ENCODE results near the gene SLC52A3.
"Not testable (repeated sequence)": the region's sequence is repeated elsewhere in the genome, so short reads cannot be mapped to it uniquely, and the experiment has no call there.

The SLC52A3 gene

GRCh38 chr20:768426-768978 is at the start of gene SLC52A3:
Gene SLC52A3 (minus strand): TSS chr20:768500. CDS start chr20:765774, 2,726 bp downstream.
- TF ChIP-seq, protein P1, sequence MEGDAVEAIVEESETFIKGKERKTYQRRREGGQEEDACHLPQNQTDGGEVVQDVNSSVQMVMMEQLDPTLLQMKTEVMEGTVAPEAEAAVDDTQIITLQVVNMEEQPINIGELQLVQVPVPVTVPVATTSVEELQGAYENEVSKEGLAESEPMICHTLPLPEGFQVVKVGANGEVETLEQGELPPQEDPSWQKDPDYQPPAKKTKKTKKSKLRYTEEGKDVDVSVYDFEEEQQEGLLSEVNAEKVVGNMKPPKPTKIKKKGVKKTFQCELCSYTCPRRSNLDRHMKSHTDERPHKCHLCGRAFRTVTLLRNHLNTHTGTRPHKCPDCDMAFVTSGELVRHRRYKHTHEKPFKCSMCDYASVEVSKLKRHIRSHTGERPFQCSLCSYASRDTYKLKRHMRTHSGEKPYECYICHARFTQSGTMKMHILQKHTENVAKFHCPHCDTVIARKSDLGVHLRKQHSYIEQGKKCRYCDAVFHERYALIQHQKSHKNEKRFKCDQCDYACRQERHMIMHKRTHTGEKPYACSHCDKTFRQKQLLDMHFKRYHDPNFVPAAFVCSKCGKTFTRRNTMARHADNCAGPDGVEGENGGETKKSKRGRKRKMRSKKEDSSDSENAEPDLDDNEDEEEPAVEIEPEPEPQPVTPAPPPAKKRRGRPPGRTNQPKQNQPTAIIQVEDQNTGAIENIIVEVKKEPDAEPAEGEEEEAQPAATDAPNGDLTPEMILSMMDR (IDR thresholded peaks at IDR 0.05), result no peak
- Histone ChIP-seq H3K36me3 (peaks cover 0 to 2% (median 0%) of the 10 kb centered on the region in 3 donors), H3K4me3 (no peak within 1 kb of the TSS), H3K9me3 (no peaks in the 10 kb centered on the region), H3K27me3 (peaks cover 0 to 3% of the 10 kb centered on the region in 2 donors), H3K4me1 (no peaks in the 10 kb centered on the region), H3K27ac (no peak within 1 kb of the TSS)
- intact Hi-C loops (cut with DNase I; ENCODE audit: low total_unique reads), result no loop called here
- no peak for DNase-seq

DNA sequence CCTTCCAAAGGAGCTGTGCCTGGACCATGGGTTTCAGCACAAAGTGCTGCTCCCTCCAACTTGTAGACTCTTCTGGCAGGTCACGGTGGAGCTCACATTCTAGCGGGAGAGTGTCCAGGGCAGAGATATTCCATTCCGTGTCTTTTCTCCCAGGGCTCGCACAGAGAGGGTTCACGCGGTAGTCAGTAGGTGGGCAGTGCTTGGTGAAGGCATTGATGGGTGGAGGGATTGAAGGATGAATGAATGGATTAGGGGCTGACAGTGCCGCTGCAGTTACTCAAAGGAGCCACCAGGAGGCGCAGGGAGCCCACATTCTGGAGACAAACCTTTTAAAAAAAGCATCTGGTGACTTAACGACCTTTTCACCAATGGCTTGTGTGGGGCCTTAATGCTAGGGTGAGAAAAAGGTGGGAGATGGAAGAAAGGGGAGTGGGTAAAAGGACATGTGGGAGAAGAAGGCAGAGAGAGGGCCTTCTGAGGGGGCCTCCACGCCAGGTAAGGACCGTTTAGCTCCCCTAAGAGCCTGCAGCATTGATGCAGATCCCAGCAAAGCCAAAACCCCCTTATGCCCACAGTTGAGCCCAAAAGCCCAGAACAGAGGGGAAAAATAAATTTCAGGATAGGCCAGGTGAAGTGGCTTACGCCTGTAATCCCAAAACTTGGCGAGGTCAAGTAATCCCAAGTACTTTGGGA is 47.8 kb upstream of the SLC52A3 start:
- TF ChIP-seq, protein P1 (IDR thresholded peaks at IDR 0.05), result peak; percentile 95 to 98
- Histone ChIP-seq H3K9me3 (no peaks in the 10 kb centered on the region), H3K4me1 (peaks cover 0 to 3% (median 0%) of the 10 kb centered on the region in 4 donors), H3K27me3 (peaks cover 0 to 33% of the 10 kb centered on the region in 2 donors), H3K4me3 (no peak overlapping the region), H3K27ac (no peak overlapping the region), H3K36me3 (no peaks in the 10 kb centered on the region)
- intact Hi-C loops (cut with DNase I; ENCODE audit: low total_unique reads), result loop anchor here (2.0 to 5.0 kb wide), 2 partner anchors 143 to 291 kb away; no protein-coding TSS in a partner anchor
- peak; percentile 40 to 75 for DNase-seq

- intact Hi-C loops (cut with DNase I; ENCODE audit: low total_unique reads), result loop anchor here (2.0 to 5.0 kb wide), 2 partner anchors 144 to 292 kb away; no protein-coding TSS in a partner anchor
- H3K4me3 ChIP-seq, result no peak overlapping the region
- TF ChIP-seq, protein P1 (IDR thresholded peaks at IDR 0.05), result no peak
These were observed 46.9 kb upstream of the SLC52A3 start for GRCh38 chr20:815226-815625.

DNA sequence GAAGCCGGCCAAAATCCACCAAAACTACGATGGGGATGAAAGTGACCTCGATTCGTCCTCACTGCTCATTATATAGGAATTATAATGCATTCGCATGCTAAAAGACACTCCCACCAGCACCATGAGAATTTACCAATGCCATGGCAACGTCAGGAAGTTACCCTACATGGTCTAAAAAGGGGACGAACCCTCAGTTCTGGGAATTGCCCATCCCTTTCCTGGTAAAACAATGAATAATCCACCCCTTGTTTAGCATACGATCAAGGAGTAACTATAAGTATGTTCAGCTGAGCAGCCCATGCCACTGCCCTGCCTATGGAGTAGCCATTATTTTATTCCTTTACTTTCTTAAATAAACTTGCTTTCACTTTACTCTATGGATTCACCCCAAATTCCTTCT is 45.1 kb upstream of the SLC52A3 start:
- intact Hi-C loops (cut with DNase I; ENCODE audit: low total_unique reads), result no loop called here
- no peaks in the 10 kb centered on the region for H3K36me3 ChIP-seq
- H3K4me1 ChIP-seq, result no peaks in the 10 kb centered on the region
- H3K27me3 ChIP-seq, result peaks cover 0 to 43% of the 10 kb centered on the region in 2 donors
- no peak overlapping the region for H3K27ac ChIP-seq
- no peaks in the 10 kb centered on the region for H3K9me3 ChIP-seq
- no peak overlapping the region for H3K4me3 ChIP-seq
- no peak for DNase-seq
- TF ChIP-seq, protein P1 (IDR thresholded peaks at IDR 0.05), result no peak

More at GRCh38 chr20:815226-815625, 46.9 kb upstream of the SLC52A3 start:
- Histone ChIP-seq H3K9me3 (no peaks in the 10 kb centered on the region), H3K27ac (no peak overlapping the region), H3K27me3 (peaks cover 0 to 40% of the 10 kb centered on the region in 2 donors), H3K36me3 (no peaks in the 10 kb centered on the region), H3K4me1 (peaks cover 0 to 3% (median 0%) of the 10 kb centered on the region in 4 donors)
- no peak for DNase-seq

GRCh38 chr20:812435-812814 is 44.1 kb upstream of the SLC52A3 start:
- H3K27me3 ChIP-seq, result peaks cover 0 to 43% of the 10 kb centered on the region in 2 donors
- H3K36me3 ChIP-seq; H3K4me1 ChIP-seq; H3K9me3 ChIP-seq; H3K27ac ChIP-seq; DNase-seq; H3K4me3 ChIP-seq; intact Hi-C loops (cut with DNase I; ENCODE audit: low total_unique reads): not testable (repeated sequence)

DNA sequence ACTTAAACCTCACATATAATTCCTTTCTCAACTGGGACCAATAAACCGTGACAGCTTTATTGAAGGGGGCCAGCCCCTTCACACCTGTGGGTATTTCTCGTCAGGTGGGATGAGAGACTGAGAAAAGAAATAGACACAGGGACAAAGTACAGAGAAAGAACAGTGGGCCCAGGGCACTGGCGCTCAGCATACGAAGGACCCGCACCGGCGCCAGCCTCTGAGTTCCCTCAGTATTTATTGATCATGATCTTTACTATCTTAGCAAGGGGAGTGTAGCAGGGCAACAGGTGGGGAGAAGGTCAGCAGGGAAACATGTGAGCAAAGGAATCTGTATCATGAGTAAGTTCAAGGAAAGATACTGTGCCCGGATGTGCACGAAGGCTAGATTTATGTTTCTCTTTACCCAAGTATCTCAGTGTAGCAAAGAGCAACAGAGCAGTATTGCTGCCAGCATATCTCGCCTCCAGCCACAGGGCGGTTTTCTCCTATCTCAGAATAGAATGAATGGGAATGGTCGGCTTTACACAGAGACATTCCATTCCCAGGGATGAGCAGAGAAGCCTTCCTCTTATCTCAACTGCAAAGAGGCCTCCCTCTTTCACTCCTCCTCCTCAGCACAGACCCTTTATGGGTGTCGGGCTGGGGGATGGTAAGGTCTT is 43.6 kb upstream of the SLC52A3 start:
- H3K27ac ChIP-seq; H3K4me1 ChIP-seq; intact Hi-C loops (cut with DNase I; ENCODE audit: low total_unique reads); H3K36me3 ChIP-seq; DNase-seq; H3K4me3 ChIP-seq; H3K9me3 ChIP-seq: not testable (repeated sequence)
- peaks cover 0 to 43% of the 10 kb centered on the region in 2 donors for H3K27me3 ChIP-seq
